GM21529 (cell line): ENCODE results near the gene SLC28A1.

Source experiments
- ATAC-seq: cut with Tn5 transposase; IDR thresholded peaks from one replicate; pipeline ENCODE4 v1.9.1; 2021; ENCODE audit not compliant: unreplicated experiment

SLC28A1 gene

DNA sequence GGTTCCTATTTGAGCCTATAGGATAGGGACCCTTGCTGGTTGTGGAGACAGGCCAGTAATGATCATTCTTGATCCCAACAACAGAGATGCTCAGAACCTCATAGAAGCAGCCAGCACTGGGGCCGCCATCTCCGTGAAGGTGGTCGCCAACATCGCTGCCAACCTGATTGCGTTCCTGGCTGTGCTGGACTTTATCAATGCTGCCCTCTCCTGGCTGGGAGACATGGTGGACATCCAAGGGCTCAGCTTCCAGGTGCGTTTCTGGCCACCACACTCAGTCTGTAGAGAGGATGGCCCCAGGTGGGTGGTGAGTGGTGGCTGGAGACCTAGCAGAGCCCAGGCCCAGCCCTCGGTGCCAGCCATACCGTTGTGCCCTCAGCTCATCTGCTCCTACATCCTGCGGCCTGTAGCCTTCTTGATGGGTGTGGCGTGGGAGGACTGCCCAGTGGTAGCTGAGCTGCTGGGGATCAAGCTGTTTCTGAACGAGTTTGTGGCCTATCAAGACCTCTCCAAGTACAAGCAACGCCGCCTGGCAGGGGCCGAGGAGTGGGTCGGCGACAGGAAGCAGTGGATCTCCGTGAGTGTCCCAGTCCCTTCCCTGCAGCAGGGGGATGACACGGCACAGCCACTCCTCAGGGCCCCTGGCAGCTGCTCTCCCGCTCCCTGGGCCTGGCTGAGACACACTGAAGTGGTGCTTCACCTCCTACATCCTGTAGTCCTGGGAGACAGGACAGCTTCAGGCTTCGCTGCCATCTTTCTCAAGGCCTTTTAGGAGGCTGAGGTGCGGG is 50.7 kb downstream of the SLC28A1 start:
- no peak for ATAC-seq

DNA sequence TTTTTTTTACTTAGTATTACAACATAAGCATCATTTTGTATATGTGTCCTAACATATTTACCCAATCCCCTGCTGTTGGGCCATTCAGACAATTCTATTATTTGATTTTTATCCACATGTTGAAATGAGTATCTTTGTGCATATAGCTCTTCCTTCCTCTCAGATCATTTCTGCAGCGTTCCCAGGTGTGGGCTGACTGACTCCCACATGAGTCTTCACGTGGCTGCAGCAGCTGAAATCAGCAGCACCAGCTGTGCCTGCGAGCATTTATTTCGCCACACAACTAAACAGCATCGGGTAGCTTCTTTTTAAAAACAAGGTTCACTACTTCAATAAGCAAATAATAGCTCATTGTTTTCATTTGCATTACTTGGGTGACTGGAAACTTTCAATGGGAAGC is 52.7 kb downstream of the SLC28A1 start:
- no peak for ATAC-seq

DNA sequence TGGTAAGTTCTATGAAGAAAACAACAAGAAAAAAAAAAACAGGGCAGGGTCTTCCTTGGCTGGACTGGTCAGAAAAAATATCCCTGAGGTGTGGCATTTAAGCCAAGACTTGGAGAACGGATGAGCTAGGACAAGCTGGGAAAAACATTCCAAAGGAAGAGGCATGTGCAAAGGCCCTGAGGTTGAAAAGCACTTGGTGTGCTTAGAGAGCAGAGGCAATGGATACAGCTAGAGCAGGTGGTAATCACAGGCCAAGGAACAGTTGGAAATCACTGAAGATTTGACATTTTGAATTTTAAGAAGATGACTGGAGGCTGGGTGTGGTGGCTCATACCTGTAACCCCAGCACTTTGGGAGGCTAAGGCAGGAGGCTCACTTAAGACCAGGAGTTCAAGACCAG is 54.3 kb downstream of the SLC28A1 start:
- ATAC-seq, result no peak

DNA sequence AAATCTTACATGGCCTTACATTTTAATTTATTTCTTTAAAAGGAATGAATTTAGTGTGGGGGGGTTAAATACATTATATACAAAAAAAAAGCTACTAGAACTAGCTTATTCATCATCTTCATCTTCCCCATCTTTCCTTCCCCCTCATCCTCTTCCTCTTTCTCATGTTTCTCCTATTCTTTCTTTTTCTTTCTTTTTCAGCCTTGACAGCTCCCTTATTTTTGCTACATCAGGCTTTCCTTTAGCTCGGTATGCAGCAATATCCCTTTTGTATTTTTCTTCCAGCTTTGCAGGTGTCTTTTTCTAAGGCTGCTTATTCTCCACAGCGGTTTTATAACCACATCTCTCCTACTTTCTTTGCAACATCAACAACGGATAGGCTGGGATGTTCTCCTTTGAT is 55.9 kb downstream of the SLC28A1 start:
- no peak for ATAC-seq

DNA sequence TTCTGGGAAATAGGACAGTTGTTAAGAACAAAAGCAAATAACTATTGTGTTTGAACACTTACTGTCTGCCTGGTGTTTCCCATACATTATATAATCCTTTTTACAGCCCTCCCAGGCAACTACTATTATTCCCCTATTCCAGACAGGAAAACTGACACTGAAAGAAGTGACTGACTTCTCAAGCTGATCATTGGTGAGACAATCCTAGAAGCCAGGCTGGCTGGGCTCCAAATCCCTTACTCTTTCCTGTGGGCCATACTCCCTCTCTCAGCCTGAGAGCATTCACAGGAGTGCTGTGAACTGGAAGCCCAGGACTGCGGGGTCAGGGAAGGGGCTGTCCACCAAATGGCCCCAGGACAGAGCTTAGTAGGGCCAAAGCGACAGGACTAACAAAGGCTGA is 58.0 kb downstream of the SLC28A1 start:
- ATAC-seq, result no peak

DNA sequence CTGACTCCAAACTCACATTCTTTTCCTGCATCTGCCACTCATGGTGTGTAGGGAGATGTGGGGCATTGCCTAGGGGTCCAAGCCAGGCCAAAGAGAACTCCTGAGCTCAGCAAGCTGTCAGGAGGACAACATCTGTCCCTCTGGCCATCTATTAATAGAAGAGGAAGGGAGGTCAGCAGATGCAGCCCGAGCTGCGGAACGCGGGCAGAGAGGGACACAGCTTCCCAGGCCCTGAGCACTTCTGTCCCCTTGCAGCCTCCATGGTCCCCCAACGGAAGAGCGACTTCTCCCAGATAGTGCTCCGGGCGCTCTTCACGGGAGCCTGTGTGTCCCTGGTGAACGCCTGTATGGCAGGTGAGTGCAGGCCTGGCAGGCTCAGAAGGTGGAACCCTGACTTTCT is 59.8 kb downstream of the SLC28A1 start:
- ATAC-seq, result no peak

DNA sequence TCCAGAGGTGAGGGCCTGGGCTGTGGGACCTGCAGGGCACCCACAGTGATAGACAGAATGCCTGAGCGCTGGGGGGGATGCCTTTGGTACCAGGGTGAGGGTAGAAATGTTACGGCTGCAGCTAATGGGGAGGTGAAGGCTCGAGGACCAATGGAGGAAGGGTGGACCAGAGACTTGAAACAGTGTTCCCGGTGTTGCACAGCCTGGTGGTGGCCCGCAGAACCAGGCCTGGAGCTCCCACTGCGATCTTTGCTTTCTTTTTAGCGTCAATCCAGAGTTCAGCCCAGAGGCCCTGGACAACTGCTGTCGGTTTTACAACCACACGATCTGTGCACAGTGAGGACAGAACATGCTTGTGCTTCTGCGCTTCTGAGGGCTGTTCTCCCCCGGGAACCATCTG is 60.4 kb downstream of the SLC28A1 start:
- no peak for ATAC-seq

DNA sequence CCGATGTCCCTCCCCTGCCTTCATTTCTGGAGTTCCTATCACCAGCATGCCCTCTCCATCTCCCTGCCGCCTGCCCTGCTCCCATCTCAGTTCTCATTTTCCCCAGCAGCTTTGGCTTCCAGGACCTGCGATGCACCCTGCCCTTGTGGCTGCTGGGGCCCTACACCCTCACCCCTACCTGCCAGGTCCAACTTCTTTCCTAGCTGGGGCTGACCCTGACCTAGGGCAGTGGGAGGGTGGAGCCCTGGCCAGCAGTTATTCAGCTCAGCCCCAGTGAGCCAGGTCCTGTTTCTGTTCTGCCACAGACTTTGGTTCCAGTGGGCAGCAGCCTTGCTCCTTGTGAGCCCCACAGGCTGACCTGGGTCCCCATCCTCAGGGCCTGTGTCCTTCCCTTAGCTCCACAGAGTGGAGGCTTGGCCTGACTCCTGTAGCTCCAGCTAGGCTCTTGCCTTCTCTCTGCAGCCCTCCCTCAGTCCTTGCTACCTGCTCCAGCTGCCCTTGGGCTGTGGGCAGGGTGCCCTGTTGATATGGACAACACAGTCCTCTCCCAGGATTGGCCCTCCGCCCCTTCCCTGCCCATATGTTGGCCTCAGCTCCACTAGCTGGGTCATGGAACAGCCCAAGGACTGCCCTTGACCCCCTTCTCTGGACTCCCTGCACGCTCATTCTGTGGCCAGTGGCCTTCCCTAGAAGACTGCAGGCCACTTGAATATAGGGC is 62.5 kb downstream of the SLC28A1 start:
- ATAC-seq, result no peak

DNA sequence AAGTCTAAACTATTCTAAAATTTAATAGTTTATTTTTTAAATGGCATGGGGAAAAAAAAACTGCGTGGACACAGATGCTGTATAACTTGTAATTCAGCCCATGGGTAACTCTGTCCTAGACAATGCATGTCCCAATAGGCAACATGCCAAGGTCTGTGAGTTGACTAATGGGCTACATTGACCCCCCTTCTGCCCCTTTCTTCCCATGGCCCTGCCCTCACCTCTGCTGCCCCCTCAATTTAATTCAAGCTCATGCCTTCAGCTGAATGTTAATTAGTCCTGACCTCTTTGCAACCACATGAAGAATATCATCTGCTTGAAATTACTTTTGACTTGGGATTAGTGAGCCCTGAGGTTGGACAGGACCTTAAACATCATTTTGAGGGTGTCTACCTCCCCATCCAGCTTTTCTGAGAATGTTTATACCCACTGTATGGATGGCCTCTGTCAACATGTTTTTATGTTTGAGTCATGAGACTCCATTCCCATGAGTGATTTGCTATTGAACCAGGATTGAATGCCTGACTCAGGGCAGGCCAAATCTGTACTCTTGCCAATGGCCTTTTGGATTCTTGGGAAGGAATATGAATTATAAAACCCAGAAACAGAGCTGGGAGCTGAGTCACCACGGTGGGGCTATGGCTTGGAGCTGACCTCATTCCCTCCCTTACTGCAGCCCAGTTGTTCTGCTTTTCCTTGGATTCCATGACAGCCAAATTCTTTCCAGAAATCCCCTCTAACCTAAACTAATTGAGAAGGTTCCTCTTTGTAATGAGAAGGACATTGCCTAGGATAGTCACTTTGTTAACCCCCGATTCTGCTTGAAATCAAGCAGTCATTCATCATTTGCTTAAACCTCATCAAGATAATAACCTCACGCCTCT is 63.7 kb downstream of the SLC28A1 start:
- ATAC-seq, result no peak

DNA sequence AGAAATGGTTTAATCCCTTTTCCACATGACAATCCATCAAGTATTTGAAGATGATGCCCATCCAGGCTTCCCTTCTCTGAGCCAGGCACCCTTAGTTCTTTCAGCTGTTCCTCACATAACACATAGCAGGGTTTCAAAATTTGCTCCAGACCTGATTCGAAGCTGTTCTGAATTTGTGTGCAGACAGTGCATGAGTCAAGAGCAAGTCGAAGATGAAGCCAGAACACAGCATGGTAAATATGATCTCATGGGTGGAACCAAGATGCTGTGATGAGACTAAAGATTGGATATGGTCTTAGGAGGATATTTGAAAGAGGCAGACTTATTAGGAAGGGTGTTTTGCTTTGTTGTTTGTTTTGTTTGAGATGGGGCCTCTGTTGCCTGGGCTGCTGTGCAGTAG is 64.6 kb downstream of the SLC28A1 start:
- ATAC-seq, result no peak

DNA sequence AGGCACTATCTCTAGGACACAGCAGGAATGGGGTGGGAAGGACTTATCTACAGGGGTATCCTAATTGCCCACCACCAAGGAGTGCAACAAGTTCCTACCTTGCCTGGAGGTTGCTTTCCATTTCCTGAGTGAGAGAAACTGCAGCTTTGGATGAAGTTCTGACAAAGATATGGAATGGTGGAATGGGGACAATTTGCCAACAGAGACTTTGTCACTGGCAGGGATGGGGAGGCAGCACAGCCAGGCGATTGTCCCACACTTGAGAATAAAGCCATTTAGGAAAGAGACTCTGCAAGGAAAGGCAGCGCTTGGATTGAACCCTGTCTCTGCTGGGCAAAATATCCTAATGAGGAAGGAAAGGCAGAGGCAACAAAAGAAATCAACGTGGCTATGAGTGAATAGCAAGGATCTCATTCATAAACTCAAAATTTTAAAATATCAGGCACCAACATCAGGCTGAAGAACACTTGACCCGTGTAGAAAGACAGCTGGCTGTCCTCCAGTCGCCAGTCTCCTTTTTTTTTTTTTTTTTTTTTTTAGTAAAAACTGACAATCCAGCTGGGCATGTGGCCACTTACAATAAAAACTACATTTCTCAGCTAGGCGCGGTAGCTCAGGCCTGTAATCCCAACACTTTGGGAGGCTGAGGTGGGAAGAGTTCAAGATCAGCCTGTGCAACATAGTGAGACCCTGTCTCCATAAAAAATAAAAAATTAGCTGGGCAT is 65.5 kb downstream of the SLC28A1 start:
- no peak for ATAC-seq

DNA sequence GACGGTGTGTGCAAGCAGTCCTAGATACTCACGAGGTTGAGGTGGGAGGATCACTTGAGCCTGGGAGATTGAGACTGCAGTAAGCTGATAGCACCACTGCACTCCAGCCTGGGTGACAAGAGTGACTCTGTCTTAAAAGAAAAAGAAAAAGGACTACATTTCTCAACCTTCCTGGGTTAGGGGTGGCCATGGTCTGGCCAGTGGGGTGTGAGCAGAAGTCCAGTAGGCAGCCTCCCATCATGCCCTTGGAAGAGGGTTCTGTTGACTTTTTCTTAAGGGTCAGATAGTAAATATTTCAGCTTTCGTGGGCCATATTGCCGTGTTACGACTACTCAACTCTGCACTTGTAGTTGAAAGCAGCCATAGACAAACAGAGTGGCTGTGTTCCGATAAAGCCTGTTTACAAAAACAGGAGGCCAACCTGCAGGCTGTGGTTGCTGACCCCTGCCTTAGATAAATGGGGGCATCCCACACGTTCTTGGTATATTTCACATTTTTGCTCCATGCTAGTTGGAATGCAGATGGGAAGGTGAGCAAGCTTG is 66.2 kb downstream of the SLC28A1 start:
- no peak for ATAC-seq

DNA sequence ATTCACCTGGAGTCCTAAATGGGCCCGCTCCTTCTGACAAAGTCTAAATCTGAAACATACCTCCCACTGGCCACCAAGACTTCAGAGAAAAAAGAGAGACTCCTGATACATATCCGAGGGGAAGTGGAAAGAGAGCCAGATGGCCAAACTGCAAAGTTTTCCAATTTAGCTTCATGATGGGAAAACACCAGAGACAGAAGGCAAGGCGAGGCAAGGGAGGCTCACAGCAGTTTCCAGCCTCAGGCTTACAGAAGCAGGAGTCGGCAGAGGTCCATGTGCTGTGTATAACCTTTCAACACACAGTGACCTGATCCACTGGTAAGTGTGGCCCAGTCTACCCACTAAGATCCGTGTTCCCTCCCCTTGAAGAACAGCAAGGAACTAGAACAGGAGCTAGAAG is 67.3 kb downstream of the SLC28A1 start:
- ATAC-seq, result no peak

DNA sequence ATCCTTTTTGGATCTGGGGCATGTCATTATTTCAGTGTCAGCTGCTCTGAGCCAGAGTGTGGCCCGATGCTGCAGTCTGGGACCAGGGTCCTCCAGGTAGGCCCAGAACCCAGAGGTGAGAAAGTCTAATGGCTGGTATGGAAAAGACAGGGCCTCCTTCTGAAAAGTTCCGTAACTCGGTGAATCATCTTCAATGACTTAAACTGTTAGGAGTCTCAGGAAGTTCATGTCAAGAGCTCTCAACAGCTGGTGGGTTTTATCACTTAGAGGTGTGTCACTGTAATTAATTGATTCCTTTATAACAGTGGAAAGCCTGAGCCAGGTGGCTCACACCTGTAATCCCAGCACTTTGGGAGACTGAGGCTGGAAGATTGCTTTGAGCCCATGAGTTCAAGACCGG is 68.7 kb downstream of the SLC28A1 start:
- ATAC-seq, result no peak

DNA sequence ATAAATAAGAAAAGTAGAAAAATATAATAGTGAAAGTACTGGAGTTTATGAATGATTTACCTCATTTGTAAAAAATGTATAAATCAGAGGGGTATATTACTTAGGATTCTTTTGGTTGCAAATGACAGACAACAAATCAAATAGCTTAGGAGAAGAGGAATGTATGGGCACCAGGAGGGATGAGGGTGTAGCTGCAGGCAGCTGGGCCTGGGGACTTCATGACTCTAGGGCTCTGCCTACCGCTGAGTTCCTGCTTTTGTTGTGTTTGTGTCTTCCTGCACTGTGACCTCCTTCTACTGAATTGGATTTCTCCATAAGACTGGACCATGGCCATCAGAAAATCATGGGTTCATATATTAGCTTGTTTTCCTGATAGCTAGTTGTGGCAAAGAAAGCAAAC is 69.3 kb downstream of the SLC28A1 start:
- ATAC-seq, result no peak

DNA sequence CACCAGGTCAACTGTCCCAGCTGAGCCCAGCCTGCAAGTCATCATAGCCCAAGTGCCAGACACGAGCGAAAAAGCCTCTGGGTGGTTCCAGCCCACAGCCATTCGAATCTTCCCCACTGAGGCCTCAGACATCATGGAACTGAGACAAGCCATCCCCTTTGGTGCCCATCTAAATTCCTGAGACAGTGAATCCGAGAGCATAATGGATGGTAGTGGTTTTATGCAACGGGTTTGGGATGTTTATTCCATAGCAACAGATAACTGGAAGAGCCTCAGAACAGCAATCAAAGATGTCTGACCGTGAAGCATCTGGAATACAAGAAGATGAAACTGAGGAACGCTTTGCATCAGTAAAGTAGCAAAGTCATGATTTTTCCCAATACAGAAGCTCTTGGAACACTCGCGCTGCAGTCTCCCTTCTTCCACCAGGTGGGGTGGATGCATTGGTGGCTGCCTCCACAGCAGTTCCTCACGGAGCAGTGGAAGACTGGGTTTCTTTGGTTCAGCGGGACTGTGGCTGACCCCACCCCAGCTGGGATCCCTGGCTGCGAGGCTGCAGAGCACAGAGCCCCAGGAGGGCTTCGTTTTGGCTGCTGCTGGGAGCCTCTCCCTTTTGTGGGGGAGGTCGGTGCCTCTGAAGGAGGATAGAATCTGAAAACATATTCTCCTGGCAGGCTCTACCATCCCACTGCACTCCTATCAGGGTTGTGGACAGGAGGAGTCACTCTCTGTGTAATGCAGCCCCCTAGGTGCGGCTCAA is 70.8 kb downstream of the SLC28A1 start:
- ATAC-seq, result no peak

DNA sequence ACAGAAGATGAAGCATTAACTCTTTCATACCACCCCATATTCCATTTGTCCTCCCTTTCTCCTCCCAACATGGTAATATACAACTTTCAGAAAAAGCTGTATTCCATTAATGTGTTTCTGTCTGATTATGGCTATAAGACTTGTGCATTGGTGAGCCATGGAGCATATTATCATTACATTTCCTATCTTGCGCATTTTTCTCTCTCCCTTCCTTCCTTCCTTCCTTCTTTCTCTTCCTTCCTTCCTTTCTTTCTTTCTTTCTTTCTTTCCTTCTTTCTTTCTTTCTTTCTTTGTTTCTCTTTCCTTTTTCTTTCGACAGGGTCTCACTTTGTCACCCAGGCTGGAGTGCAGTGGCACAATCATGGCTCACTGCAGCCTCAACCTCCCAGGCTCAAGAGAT is 71.7 kb downstream of the SLC28A1 start:
- no peak for ATAC-seq

DNA sequence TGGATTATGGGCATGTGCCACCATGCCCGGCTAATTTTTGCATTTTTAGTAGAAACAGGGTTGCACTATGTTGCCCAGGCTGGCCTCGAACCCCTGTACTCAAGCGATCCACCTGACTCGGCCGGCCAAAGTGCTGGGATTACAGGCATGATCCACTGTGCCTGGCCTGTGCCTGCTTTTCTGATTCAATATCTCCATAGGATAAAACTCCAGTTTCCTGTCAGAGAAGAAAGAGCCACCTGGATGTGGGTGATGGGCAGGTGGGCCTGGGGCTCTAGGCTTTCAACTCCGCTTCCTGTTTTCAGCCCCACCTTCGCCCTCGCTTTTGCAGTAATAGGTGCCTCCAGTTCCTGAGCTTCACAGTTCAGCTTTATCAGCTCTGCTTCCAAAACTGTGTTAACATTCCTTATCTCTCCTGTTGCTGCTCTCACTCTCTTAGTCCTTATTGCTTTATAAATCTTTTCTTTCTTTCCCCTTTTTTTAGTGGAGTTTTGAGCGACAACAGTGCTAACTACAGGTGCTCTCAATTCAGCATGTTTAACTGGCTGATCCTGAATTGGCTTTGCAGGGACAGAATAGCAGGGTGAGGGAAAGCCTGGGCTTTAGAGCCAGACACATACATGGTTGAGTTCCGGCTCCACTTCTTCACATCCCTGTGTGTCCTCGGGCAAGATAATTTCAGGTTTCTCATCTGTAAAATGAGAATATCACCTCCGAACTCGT is 76.1 kb downstream of the SLC28A1 start:
- ATAC-seq, result no peak

DNA sequence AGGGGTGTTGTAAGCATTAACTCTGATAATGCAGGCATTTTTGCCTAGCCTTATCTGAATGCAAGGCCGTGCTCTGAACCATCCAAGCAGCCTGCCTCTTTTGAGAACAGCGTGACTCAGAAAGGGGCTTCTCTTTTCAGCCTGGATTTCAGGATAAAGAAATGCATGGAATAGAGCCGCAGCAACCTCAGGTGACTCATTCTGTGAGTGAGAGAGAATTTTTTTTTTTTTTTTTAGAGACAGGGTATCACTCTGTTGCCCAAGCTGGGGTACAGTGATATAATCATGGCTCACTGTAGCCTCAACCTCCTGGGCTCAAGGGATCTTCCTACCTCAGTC is 76.6 kb downstream of the SLC28A1 start:
- no peak for ATAC-seq

DNA sequence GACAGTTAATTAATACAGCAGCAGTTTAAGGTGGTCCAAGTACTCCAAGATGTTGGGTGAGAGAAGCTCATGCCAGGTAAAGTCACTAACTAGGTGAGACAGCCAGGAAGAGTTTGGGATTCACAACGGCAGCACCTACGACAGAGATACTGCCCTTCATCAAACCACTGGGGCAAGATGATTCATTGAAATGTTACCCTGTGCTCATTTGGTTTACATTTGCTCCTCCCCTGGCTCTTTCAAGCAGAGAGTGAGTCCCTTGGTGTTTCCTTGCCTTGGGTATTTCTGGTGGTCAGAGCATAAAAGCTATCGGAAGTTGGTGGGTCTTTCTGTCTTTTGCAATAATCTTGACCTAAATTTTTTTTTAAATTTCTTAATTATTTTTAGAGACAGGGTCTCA is 77.2 kb downstream of the SLC28A1 start:
- ATAC-seq, result no peak
